ENCODE results near the gene EPC2. TPM values are rescaled to one million over a fixed set of nuclear protein-coding genes. Genes with fewer than 3 reads are reported as not detected.

EPC2 gene
- total and polyA plus RNA-seq, 2 donors, result 18.9 to 80.9 TPM

- Histone ChIP-seq H3K4me1 (ENCODE audit: insufficient read depth) (no peaks in the 10 kb centered on the region), H3K27ac (ENCODE audit: low read depth) (no peak overlapping the region), H3K4me3 (ENCODE audit: low read depth, low read length) (no peak overlapping the region), H3K36me3 (ENCODE audit: insufficient read depth) (no peaks in the 10 kb centered on the region)
- DNase-seq (ENCODE audit: extremely low spot score), result no peak
- 82% methylated on average over 2 of the region's 2 CpGs for WGBS
These were observed 158.1 kb downstream of the EPC2 start for GRCh38 chr2:148802448-148803220.

- no peak for DNase-seq (ENCODE audit: extremely low spot score)
- H3K4me3 ChIP-seq (ENCODE audit: low read depth, low read length), result no peak overlapping the region
- no peaks in the 10 kb centered on the region for H3K4me1 ChIP-seq (ENCODE audit: insufficient read depth)
- no peaks in the 10 kb centered on the region for H3K36me3 ChIP-seq (ENCODE audit: insufficient read depth)
- no peak overlapping the region for H3K27ac ChIP-seq (ENCODE audit: low read depth)
- 91% methylated on average over 5 of the region's 5 CpGs for WGBS
These were observed 165.5 kb downstream of the EPC2 start for GRCh38 chr2:148810081-148810480.

GRCh38 chr2:148812306-148812705 is 167.8 kb downstream of the EPC2 start:
- WGBS, result 16% methylated on average over 6 of the region's 6 CpGs
- H3K27ac ChIP-seq (ENCODE audit: low read depth), result no peak overlapping the region
- no peaks in the 10 kb centered on the region for H3K36me3 ChIP-seq (ENCODE audit: insufficient read depth)
- H3K4me3 ChIP-seq (ENCODE audit: low read depth, low read length), result no peak overlapping the region
- DNase-seq (ENCODE audit: extremely low spot score), result no peak
- H3K4me1 ChIP-seq (ENCODE audit: insufficient read depth), result no peaks in the 10 kb centered on the region

DNA sequence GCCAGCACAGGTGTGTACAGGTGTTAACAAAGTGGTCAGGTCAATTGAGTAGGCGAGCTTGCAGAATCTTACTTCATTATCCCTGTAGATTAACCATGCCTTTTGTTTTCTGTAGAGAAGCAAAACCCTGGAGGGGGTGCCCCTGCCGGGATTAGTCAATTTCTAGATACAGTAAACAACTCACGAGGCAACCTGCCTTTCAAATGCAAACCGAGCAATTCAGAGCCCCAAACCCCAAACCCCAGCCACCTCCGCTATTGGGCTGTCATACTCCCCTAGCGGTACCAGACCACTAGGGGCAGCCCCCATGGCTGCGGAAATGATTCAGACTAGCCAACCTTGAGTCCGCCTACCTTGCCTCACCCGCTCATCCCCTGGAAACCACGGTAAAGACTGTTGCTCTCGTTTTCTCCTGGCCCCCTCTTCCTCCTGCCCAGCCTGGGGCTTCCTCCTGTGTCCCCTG is 169.1 kb downstream of the EPC2 start:
- Histone ChIP-seq H3K27ac (ENCODE audit: low read depth) (no peak overlapping the region), H3K4me1 (ENCODE audit: insufficient read depth) (no peaks in the 10 kb centered on the region), H3K4me3 (ENCODE audit: low read depth, low read length) (no peak overlapping the region), H3K36me3 (ENCODE audit: insufficient read depth) (no peaks in the 10 kb centered on the region)
- DNase-seq (ENCODE audit: extremely low spot score), result no peak
- 87% methylated on average over 11 of the region's 11 CpGs for WGBS

GRCh38 chr2:148814143-148814859 is 169.8 kb downstream of the EPC2 start:
- peak; percentile 17 for DNase-seq (ENCODE audit: extremely low spot score)
- H3K36me3 ChIP-seq (ENCODE audit: insufficient read depth), result no peaks in the 10 kb centered on the region
- 52% methylated on average over 6 of the region's 6 CpGs for WGBS
- peak overlapping the region; percentile 13 for H3K27ac ChIP-seq (ENCODE audit: low read depth)
- H3K4me3 ChIP-seq (ENCODE audit: low read depth, low read length), result no peak overlapping the region
- no peaks in the 10 kb centered on the region for H3K4me1 ChIP-seq (ENCODE audit: insufficient read depth)

DNA sequence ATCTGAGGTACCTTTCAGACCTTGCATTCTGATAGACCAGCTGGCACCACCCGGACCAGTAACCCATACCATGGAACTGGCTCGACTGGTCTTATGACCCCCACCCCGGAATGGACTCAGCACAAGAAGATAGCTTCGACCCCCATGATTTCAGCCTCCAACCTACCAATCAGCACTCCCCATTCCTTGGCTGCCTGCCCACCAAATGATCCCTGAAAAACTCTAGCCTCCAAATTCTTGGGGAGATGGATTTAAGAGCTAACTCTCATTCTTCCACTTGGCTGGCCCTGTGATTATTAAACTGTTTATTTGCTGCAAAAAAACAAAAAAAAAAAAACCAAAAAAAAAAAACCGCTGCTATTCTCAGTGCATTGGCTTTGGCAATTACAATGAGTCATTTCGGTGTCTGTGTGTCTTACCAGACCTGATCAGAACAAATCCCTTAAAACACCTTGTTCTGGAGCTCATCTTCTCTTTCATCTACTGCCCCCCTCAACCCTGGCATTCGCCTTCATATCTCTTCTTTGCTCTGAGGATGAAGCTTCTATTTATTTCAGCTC is 170.4 kb downstream of the EPC2 start:
- 50% methylated on average over 7 of the region's 7 CpGs for WGBS

DNA sequence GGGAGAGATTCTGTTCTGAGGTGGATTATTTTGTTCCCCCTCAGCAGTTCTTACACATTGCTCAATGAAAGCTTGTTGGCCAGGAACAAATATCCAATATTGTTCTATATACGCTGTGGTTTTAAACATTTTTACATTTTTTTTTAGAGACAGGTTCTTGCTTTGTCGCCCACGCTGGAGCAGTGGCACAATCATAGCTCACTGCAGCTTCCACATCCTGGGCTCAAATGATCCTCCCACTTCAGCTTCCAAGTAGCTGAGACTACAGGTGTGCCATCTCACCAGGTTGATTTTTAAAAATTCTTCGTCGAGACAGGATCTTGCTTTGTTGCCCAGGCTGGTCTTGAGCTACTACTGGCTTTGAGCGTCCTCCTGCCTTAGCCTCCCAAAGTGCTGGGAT is 171.6 kb downstream of the EPC2 start:
- Histone ChIP-seq H3K4me3 (ENCODE audit: low read depth, low read length) (no peak overlapping the region), H3K27ac (ENCODE audit: low read depth) (no peak overlapping the region), H3K36me3 (ENCODE audit: insufficient read depth) (no peaks in the 10 kb centered on the region), H3K4me1 (ENCODE audit: insufficient read depth) (no peaks in the 10 kb centered on the region)
- DNase-seq (ENCODE audit: extremely low spot score), result no peak
- 94% methylated on average over 6 of the region's 6 CpGs for WGBS

More for the DNA sequence above, 170.4 kb downstream of the EPC2 start:
- DNase-seq (ENCODE audit: extremely low spot score), result no peak
- Histone ChIP-seq H3K36me3 (ENCODE audit: insufficient read depth) (no peaks in the 10 kb centered on the region), H3K4me3 (ENCODE audit: low read depth, low read length) (no peak overlapping the region), H3K27ac (ENCODE audit: low read depth) (no peak overlapping the region), H3K4me1 (ENCODE audit: insufficient read depth) (no peaks in the 10 kb centered on the region)

GRCh38 chr2:148817210-148817708 is 172.7 kb downstream of the EPC2 start:
- Histone ChIP-seq H3K4me1 (ENCODE audit: insufficient read depth) (no peaks in the 10 kb centered on the region), H3K36me3 (ENCODE audit: insufficient read depth) (no peaks in the 10 kb centered on the region), H3K4me3 (ENCODE audit: low read depth, low read length) (no peak overlapping the region), H3K27ac (ENCODE audit: low read depth) (no peak overlapping the region)
- DNase-seq (ENCODE audit: extremely low spot score), result peak; percentile 29
- WGBS, result 5% methylated on average over 8 of the region's 8 CpGs

GRCh38 chr2:148819019-148819585 is 174.6 kb downstream of the EPC2 start:
- DNase-seq (ENCODE audit: extremely low spot score), result no peak
- H3K27ac ChIP-seq (ENCODE audit: low read depth), result no peak overlapping the region
- no peaks in the 10 kb centered on the region for H3K36me3 ChIP-seq (ENCODE audit: insufficient read depth)
- H3K4me3 ChIP-seq (ENCODE audit: low read depth, low read length), result no peak overlapping the region
- no peaks in the 10 kb centered on the region for H3K4me1 ChIP-seq (ENCODE audit: insufficient read depth)
- WGBS, result 59% methylated on average over 4 of the region's 4 CpGs

DNA sequence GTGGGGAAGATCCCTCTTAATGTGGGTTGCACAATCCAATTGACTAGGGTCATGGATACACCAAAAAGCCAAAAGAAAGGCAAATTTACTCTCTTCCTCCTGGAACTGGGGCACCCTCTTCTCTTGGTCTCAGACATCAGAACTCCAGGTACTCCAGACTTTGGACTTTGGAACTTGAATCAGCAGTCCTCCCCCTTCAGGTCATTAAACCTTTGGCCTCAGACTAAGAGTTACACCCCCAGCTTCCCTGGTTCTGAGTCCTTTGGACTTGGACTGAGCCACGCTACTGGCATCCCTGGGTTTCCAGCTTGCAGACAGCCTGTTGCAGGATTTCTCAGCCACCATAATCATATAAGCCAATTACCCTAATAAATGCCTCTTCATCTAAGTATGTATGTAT is 179.6 kb downstream of the EPC2 start:
- no peaks in the 10 kb centered on the region for H3K36me3 ChIP-seq (ENCODE audit: insufficient read depth)
- no peak overlapping the region for H3K27ac ChIP-seq (ENCODE audit: low read depth)
- 92% methylated on average over 1 of the region's 1 CpG for WGBS
- H3K4me1 ChIP-seq (ENCODE audit: insufficient read depth), result no peaks in the 10 kb centered on the region
- no peak overlapping the region for H3K4me3 ChIP-seq (ENCODE audit: low read depth, low read length)
- DNase-seq (ENCODE audit: extremely low spot score), result no peak

DNA sequence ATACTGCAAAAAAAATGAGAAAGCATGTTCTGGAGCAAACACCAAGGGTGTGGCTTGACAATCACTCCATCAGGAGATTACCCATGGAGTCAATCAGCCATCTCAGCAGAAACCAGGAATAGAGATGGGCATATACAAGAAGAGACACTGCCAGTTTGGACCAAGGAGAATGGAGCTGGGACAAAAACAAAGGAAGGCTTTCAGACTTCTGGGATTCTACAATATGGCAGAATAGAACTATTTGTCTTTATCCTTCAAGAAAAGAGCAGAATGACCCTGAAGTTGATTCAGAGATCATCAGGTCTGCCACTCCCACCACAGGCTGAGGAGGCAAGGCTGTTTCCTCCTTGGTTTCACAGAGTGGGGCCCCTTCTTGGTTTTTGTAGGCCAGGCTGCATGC is 182.2 kb downstream of the EPC2 start:
- Histone ChIP-seq H3K36me3 (ENCODE audit: insufficient read depth) (no peaks in the 10 kb centered on the region), H3K27ac (ENCODE audit: low read depth) (no peak overlapping the region), H3K4me3 (ENCODE audit: low read depth, low read length) (no peak overlapping the region), H3K4me1 (ENCODE audit: insufficient read depth) (no peaks in the 10 kb centered on the region)
- DNase-seq (ENCODE audit: extremely low spot score), result no peak

- 84% methylated on average over 2 of the region's 2 CpGs for WGBS
- Histone ChIP-seq H3K4me1 (ENCODE audit: insufficient read depth) (no peaks in the 10 kb centered on the region), H3K27ac (ENCODE audit: low read depth) (no peak overlapping the region), H3K36me3 (ENCODE audit: insufficient read depth) (no peaks in the 10 kb centered on the region), H3K4me3 (ENCODE audit: low read depth, low read length) (no peak overlapping the region)
- DNase-seq (ENCODE audit: extremely low spot score), result no peak
These were observed 184.4 kb downstream of the EPC2 start for GRCh38 chr2:148828941-148829340.

GRCh38 chr2:148829618-148830017 is 185.1 kb downstream of the EPC2 start:
- H3K27ac ChIP-seq (ENCODE audit: low read depth), result no peak overlapping the region
- H3K4me1 ChIP-seq (ENCODE audit: insufficient read depth), result no peaks in the 10 kb centered on the region
- H3K4me3 ChIP-seq (ENCODE audit: low read depth, low read length), result no peak overlapping the region
- H3K36me3 ChIP-seq (ENCODE audit: insufficient read depth), result no peaks in the 10 kb centered on the region
- WGBS, result 71% methylated on average over 3 of the region's 3 CpGs
- no peak for DNase-seq (ENCODE audit: extremely low spot score)

Data from urinary bladder (tissue), 4 donors.